Naive thymus-derived CD4-positive, alpha-beta T cell (primary cell): ENCODE measurements around the gene GARNL3. TPM values are rescaled to one million over a fixed set of nuclear protein-coding genes. Genes with fewer than 3 reads are reported as not detected.

Experiments used
- ATAC-seq: fragments of 150-1000 bp; cut with Tn5 transposase; 2 replicates; pipeline ENCODE4 v1.10.0; 2021; ENCODE audit warnings: mild to moderate bottlenecking, moderate library complexity
- CTCF ChIA-PET: fragments of 350-600 bp; sonication (Branson Sonifier 250); formaldehyde crosslinking; loops from one replicate; lab custom pipeline; 2021; ENCODE audit warnings: antibody characterized with exemption; lab: Charles Lee
- POLR2A ChIA-PET: fragments of 350-600 bp; sonication (Branson Sonifier 250); formaldehyde crosslinking; loops from one replicate; lab custom pipeline; 2021; ENCODE audit warnings: antibody characterized with exemption, inconsistent platforms; lab: Charles Lee
- DNase-seq, 9 donors: peaks; one replicate each; pipeline versions ENCODE4 v3.0.0 to v3.0.0-alpha.2; 2020 to 2022; ENCODE audit warnings: mixed read lengths in 1 of 9
- H3K27ac ChIP-seq: one replicate; pipeline ENCODE4 v1.7.0; 2013; ENCODE audit warnings: mild to moderate bottlenecking, low read depth, low read length, moderate library complexity
- H3K27me3 ChIP-seq, 2 donors: one replicate each; pipeline ENCODE4 v1.7.0; 2013; ENCODE audit warnings: low read length in 2 of 2, mild to moderate bottlenecking in 2 of 2, moderate library complexity in 2 of 2; ENCODE audit not compliant: control insufficient read depth in 2 of 2, insufficient read depth in 2 of 2
- H3K36me3 ChIP-seq, 3 experiments: 1 replicate in 2 of 3; 2 replicates in 1 of 3; pipeline ENCODE4 v1.7.0; 2013; ENCODE audit warnings: low read length in 3 of 3, mild to moderate bottlenecking in 3 of 3, moderate library complexity in 1 of 3; ENCODE audit not compliant: insufficient read depth in 3 of 3, control insufficient read depth in 2 of 3
- H3K4me1 ChIP-seq, 2 donors: one replicate each; pipeline ENCODE4 v1.7.0; 2013; ENCODE audit warnings: low read length in 2 of 2, mild to moderate bottlenecking in 2 of 2, moderate library complexity in 1 of 2; ENCODE audit not compliant: control insufficient read depth in 2 of 2, insufficient read depth in 2 of 2
- H3K4me3 ChIP-seq: 2 replicates; pipeline ENCODE4 v1.7.0; 2013; ENCODE audit warnings: mild to moderate bottlenecking, low read length
- H3K9me3 ChIP-seq, 3 experiments: 1 replicate in 2 of 3; 2 replicates in 1 of 3; pipeline ENCODE4 v1.7.0; 2013; ENCODE audit warnings: low read length in 3 of 3; ENCODE audit not compliant: control insufficient read depth in 2 of 3
- H3K27ac Mint-ChIP-seq, 9 donors: one replicate each; pipeline ENCODE4 v1.8.0; 2020 to 2022; ENCODE audit warnings: mixed read lengths in 9 of 9, mild to moderate bottlenecking in 8 of 9, moderate library complexity in 5 of 9, inconsistent platforms in 2 of 9
- H3K27me3 Mint-ChIP-seq, 5 donors: one replicate each; pipeline ENCODE4 v1.8.0; 2021 to 2022; ENCODE audit warnings: mixed read lengths in 5 of 5, mild to moderate bottlenecking in 1 of 5
- H3K36me3 Mint-ChIP-seq, 5 donors: one replicate each; pipeline ENCODE4 v1.8.0; 2020 to 2022; ENCODE audit warnings: mixed read lengths in 5 of 5, mild to moderate bottlenecking in 3 of 5, inconsistent platforms in 1 of 5
- H3K4me1 Mint-ChIP-seq, 7 donors: one replicate each; pipeline ENCODE4 v1.8.0; 2020 to 2022; ENCODE audit warnings: mixed read lengths in 7 of 7, mild to moderate bottlenecking in 3 of 7, inconsistent platforms in 1 of 7
- H3K4me3 Mint-ChIP-seq, 10 donors: one replicate each; pipeline ENCODE4 v1.8.0; 2020 to 2022; ENCODE audit warnings: mild to moderate bottlenecking in 10 of 10, mixed read lengths in 10 of 10, moderate library complexity in 6 of 10, inconsistent platforms in 2 of 10
- H3K9me3 Mint-ChIP-seq, 11 donors: one replicate each; pipeline ENCODE4 v1.8.0; 2020 to 2022; ENCODE audit warnings: mixed read lengths in 11 of 11, mild to moderate bottlenecking in 4 of 11, inconsistent platforms in 1 of 11, moderate library complexity in 1 of 11
- intact Hi-C, 2 donors: fragments of 100-400 bp; cut with micrococcal nuclease; formaldehyde crosslinking; loops; one replicate each; pipeline ENCODE4 v1.15.1; 2023
- polyA plus RNA-seq, 2 donors: library from polyadenylated mRNA; unstranded; fragments of 300-500 nt; fragmentation: Illumina TruSeq; gene quantifications; one replicate each; pipeline ENCODE4 v1.2.3, GENCODE V29; 2021
- total RNA-seq, 6 experiments: library from RNA in 5 of 6; stranded (reverse) in 5 of 6; gene quantifications; 1 replicate in 5 of 6; 2 replicates in 1 of 6; pipeline ENCODE4 v1.2.3 and lab custom pipeline; 2021 to 2026

Gene GARNL3
- total and polyA plus RNA-seq, 7 experiments from 2014 or later, result 0.85 to 4.1 (median 2.6) TPM; not detected in 1

- Histone ChIP-seq H3K36me3 (no peaks in the 10 kb centered on the region), H3K27me3 (peaks cover 0 to 4% of the 10 kb centered on the region in 2 donors), H3K4me3 (no peak overlapping the region), H3K4me1 (no peaks in the 10 kb centered on the region), H3K27ac (no peak overlapping the region), H3K9me3 (no peaks in the 10 kb centered on the region)
- H3K27me3 Mint-ChIP-seq, result peaks cover 33 to 62% (median 50%) of the 10 kb centered on the region in 5 donors
- no peak for DNase-seq
- no peaks in the 10 kb centered on the region for H3K36me3 Mint-ChIP-seq
- ATAC-seq, result no peak
- H3K4me3 Mint-ChIP-seq, result no peak overlapping the region
- H3K9me3 Mint-ChIP-seq, result no peaks in the 10 kb centered on the region
- ChIA-PET POLR2A (no interaction called here), CTCF (no interaction called here)
- intact Hi-C loops, result no loop called here
- no peak overlapping the region for H3K27ac Mint-ChIP-seq
- H3K4me1 Mint-ChIP-seq, result peaks cover 0 to 14% (median 0%) of the 10 kb centered on the region in 7 donors
Observed at GRCh38 chr9:127411122-127411521, 146.5 kb downstream of the GARNL3 start.

- Mint-ChIP-seq H3K27me3 (peaks cover 31 to 51% (median 43%) of the 10 kb centered on the region in 5 donors), H3K36me3 (no peaks in the 10 kb centered on the region), H3K9me3 (no peaks in the 10 kb centered on the region), H3K27ac (no peak overlapping the region), H3K4me3 (no peak overlapping the region), H3K4me1 (peaks cover 0 to 16% (median 0%) of the 10 kb centered on the region in 7 donors)
- POLR2A ChIA-PET, result interaction anchor here (0.9 kb wide), 1 partner anchor 36 kb away, joined by 3 read pairs; the partner anchor contains the start of genes LRSAM1 and RPL12
- CTCF ChIA-PET, result interaction anchor here (0.8 to 0.9 kb wide), 2 partner anchors 9 to 544 kb away, joined by 3 to 4 read pairs; partner anchors contain the start of gene ZNF79
- intact Hi-C loops, result no loop called here
- no peak for DNase-seq
- H3K27me3 ChIP-seq, result no peaks in the 10 kb centered on the region
- H3K4me1 ChIP-seq, result no peaks in the 10 kb centered on the region
- no peak overlapping the region for H3K4me3 ChIP-seq
- H3K36me3 ChIP-seq, result no peaks in the 10 kb centered on the region
- no peak for ATAC-seq
- no peak overlapping the region for H3K27ac ChIP-seq
- H3K9me3 ChIP-seq, result no peaks in the 10 kb centered on the region
Observed at GRCh38 chr9:127415141-127415540, 150.6 kb downstream of the GARNL3 start.

GRCh38 chr9:127415657-127416056, 151.1 kb downstream of the GARNL3 start:
- H3K4me3 Mint-ChIP-seq, result no peak overlapping the region
- no peaks in the 10 kb centered on the region for H3K9me3 Mint-ChIP-seq
- no peak for ATAC-seq
- Histone ChIP-seq H3K27me3 (no peaks in the 10 kb centered on the region), H3K27ac (no peak overlapping the region), H3K36me3 (no peaks in the 10 kb centered on the region), H3K4me1 (no peaks in the 10 kb centered on the region), H3K4me3 (no peak overlapping the region), H3K9me3 (no peaks in the 10 kb centered on the region)
- H3K36me3 Mint-ChIP-seq, result no peaks in the 10 kb centered on the region
- intact Hi-C loops, result no loop called here
- ChIA-PET POLR2A (interaction anchor here (0.9 kb wide), 1 partner anchor 36 kb away, joined by 3 read pairs; the partner anchor contains the start of genes LRSAM1 and RPL12), CTCF (interaction anchor here (0.8 to 0.9 kb wide), 2 partner anchors 9 to 544 kb away, joined by 3 to 4 read pairs; partner anchors contain the start of gene ZNF79)
- no peak overlapping the region for H3K27ac Mint-ChIP-seq
- no peak for DNase-seq
- H3K4me1 Mint-ChIP-seq, result peaks cover 0 to 16% (median 0%) of the 10 kb centered on the region in 7 donors
- H3K27me3 Mint-ChIP-seq, result peaks cover 31 to 48% (median 43%) of the 10 kb centered on the region in 5 donors

- ATAC-seq (no peak), DNase-seq (no peak)
- no peak overlapping the region for H3K27ac Mint-ChIP-seq
- ChIA-PET POLR2A (interaction anchor here (1.0 kb wide), 2 partner anchors 24 to 37 kb away, joined by 3 to 5 read pairs; no protein-coding TSS in a partner anchor), CTCF (interaction anchor here (0.8 kb wide), 1 partner anchor 203 kb away, joined by 3 read pairs; no protein-coding TSS in a partner anchor)
- H3K9me3 Mint-ChIP-seq, result no peaks in the 10 kb centered on the region
- no peaks in the 10 kb centered on the region for H3K36me3 Mint-ChIP-seq
- no peaks in the 10 kb centered on the region for H3K4me1 ChIP-seq
- H3K9me3 ChIP-seq, result no peaks in the 10 kb centered on the region
- H3K27me3 ChIP-seq, result no peaks in the 10 kb centered on the region
- H3K27me3 Mint-ChIP-seq, result peaks cover 22 to 34% (median 29%) of the 10 kb centered on the region in 5 donors
- no peak overlapping the region for H3K27ac ChIP-seq
- H3K36me3 ChIP-seq, result no peaks in the 10 kb centered on the region
- intact Hi-C loops, result loop anchor here in 1 of 2 donors (1.0 kb wide), 1 partner anchor 203 kb away; no protein-coding TSS in a partner anchor
- H3K4me1 Mint-ChIP-seq, result peaks cover 0 to 13% (median under 1%) of the 10 kb centered on the region in 7 donors
- no peak overlapping the region for H3K4me3 ChIP-seq
- peak overlapping the region in 1 of 10 donors; percentile 61 for H3K4me3 Mint-ChIP-seq
Observed at GRCh38 chr9:127417131-127418036, 152.8 kb downstream of the GARNL3 start.

GRCh38 chr9:127418037-127418471, 153.5 kb downstream of the GARNL3 start:
- ATAC-seq (peak; percentile 72), DNase-seq (peak in 6 of 9 donors; percentile 21 to 47 (median 40))
- POLR2A ChIA-PET, result interaction anchor here (1.0 kb wide), 1 partner anchor 37 kb away, joined by 3 read pairs; no protein-coding TSS in a partner anchor
- intact Hi-C loops, result loop anchor here in 1 of 2 donors (1.0 kb wide), 1 partner anchor 204 kb away; no protein-coding TSS in a partner anchor
- no peaks in the 10 kb centered on the region for H3K36me3 ChIP-seq
- Mint-ChIP-seq H3K27me3 (peaks cover 22 to 31% (median 26%) of the 10 kb centered on the region in 5 donors), H3K36me3 (no peaks in the 10 kb centered on the region), H3K4me3 (peak overlapping the region in 2 of 10 donors; percentile 21 to 61), H3K27ac (no peak overlapping the region), H3K4me1 (peaks cover 4 to 20% (median 7%) of the 10 kb centered on the region in 7 donors), H3K9me3 (no peaks in the 10 kb centered on the region)
- H3K4me3 ChIP-seq, result no peak overlapping the region
- H3K27me3 ChIP-seq, result no peaks in the 10 kb centered on the region
- CTCF ChIA-PET, result interaction anchor here (0.8 kb wide), 1 partner anchor 203 kb away, joined by 3 read pairs; no protein-coding TSS in a partner anchor
- H3K9me3 ChIP-seq, result no peaks in the 10 kb centered on the region
- H3K4me1 ChIP-seq, result peaks cover 0 to 6% of the 10 kb centered on the region in 2 donors
- H3K27ac ChIP-seq, result no peak overlapping the region

- H3K36me3 Mint-ChIP-seq, result no peaks in the 10 kb centered on the region
- H3K27me3 ChIP-seq, result no peaks in the 10 kb centered on the region
- peaks cover 15 to 21% (median 18%) of the 10 kb centered on the region in 5 donors for H3K27me3 Mint-ChIP-seq
- H3K4me1 Mint-ChIP-seq, result peaks cover 12 to 31% (median 18%) of the 10 kb centered on the region in 7 donors
- no peak for ATAC-seq
- intact Hi-C loops, result no loop called here
- H3K4me1 ChIP-seq, result peaks cover 0 to 12% of the 10 kb centered on the region in 2 donors
- H3K36me3 ChIP-seq, result peaks cover 0 to 1% (median 0%) of the 10 kb centered on the region in 3 experiments
- no peak overlapping the region for H3K27ac ChIP-seq
- no peak overlapping the region for H3K4me3 ChIP-seq
- ChIA-PET POLR2A (no interaction called here), CTCF (no interaction called here)
- no peak overlapping the region for H3K4me3 Mint-ChIP-seq
- H3K27ac Mint-ChIP-seq, result no peak overlapping the region
- H3K9me3 Mint-ChIP-seq, result no peaks in the 10 kb centered on the region
- DNase-seq, result no peak
- no peaks in the 10 kb centered on the region for H3K9me3 ChIP-seq
Observed at GRCh38 chr9:127419348-127419747, 154.8 kb downstream of the GARNL3 start.
